Activated T-helper 2 cell treated with anti-CD3 and anti-CD28 coated beads, Interferon-gamma antibody, Interleukin-2, Interleukin-4, amounts not matched to agents 10 μg/mL and 5 μg/mL and 100 μg/mL, durations not matched to agents 14 hours and 24 hours and 36 hours (primary cell): ENCODE results near the gene INHBE. TPM values are rescaled to one million over a fixed set of nuclear protein-coding genes. Genes with fewer than 3 reads are reported as not detected.
"Not testable (repeated sequence)": the region's sequence is repeated elsewhere in the genome, so short reads cannot be mapped to it uniquely, and the experiment has no call there.

Experiments
- DNase-seq: peaks from one replicate; pipeline ENCODE4 v3.0.0; 2021; ENCODE audit warnings: low spot score
- H3K27ac Mint-ChIP-seq: one replicate; pipeline ENCODE4 v1.8.0; 2021; ENCODE audit warnings: mixed read lengths
- H3K27me3 Mint-ChIP-seq: one replicate; pipeline ENCODE4 v1.8.0; 2021; ENCODE audit warnings: low read depth, mixed read lengths
- H3K36me3 Mint-ChIP-seq: one replicate; pipeline ENCODE4 v1.8.0; 2021; ENCODE audit warnings: low read depth, mixed read lengths
- H3K4me1 Mint-ChIP-seq: one replicate; pipeline ENCODE4 v1.8.0; 2021; ENCODE audit warnings: low read depth, mixed read lengths
- H3K4me3 Mint-ChIP-seq: one replicate; pipeline ENCODE4 v1.8.0; 2021; ENCODE audit warnings: low read depth, mild to moderate bottlenecking, moderate library complexity, mixed read lengths
- H3K9me3 Mint-ChIP-seq: one replicate; pipeline ENCODE4 v1.8.0; 2021; ENCODE audit warnings: mixed read lengths
- intact Hi-C: fragments of 100-400 bp; cut with micrococcal nuclease; formaldehyde crosslinking; loops from one replicate; pipeline ENCODE4 v1.15.1; 2023
- total RNA-seq: library from RNA; stranded (reverse); gene quantifications from 2 replicates; pipeline ENCODE4 v1.2.3, GENCODE V29; 2022

INHBE gene
- total RNA-seq, 1 donor from 2014 or later = 0.25 TPM

- H3K4me1 Mint-ChIP-seq = peaks cover 30% of the 10 kb centered on the region
- no peaks in the 10 kb centered on the region for H3K9me3 Mint-ChIP-seq
- no peaks in the 10 kb centered on the region for H3K27me3 Mint-ChIP-seq
- DNase-seq = peak; percentile 91
- H3K36me3 Mint-ChIP-seq = peaks cover 12% of the 10 kb centered on the region
- peak within 1 kb of the TSS; percentile 93 for H3K4me3 Mint-ChIP-seq
- H3K27ac Mint-ChIP-seq = peak within 1 kb of the TSS; percentile 97
- intact Hi-C loops = loop anchor here (1.0 to 2.0 kb wide), 2 partner anchors 22 to 28 kb away; partner anchors contain the start of gene GLI1
Measured at GRCh38 chr12:57430931-57431566, 24.1 kb upstream of the INHBE start, which contains the start of gene R3HDM2. Gene R3HDM2, minus strand, starts transcription at chr12:57431043. Its CDS starts 120,615 bp downstream, at chr12:57310428.

GRCh38 chr12:57431654-57432188, 23.4 kb upstream of the INHBE start:
- peaks cover 8% of the 10 kb centered on the region for H3K36me3 Mint-ChIP-seq
- H3K27ac Mint-ChIP-seq = peak overlapping the region; percentile 95
- H3K4me3 Mint-ChIP-seq = peak overlapping the region; percentile 87
- H3K9me3 Mint-ChIP-seq = no peaks in the 10 kb centered on the region
- peaks cover 26% of the 10 kb centered on the region for H3K4me1 Mint-ChIP-seq
- intact Hi-C loops = loop anchor here (1.0 to 2.0 kb wide), 2 partner anchors 21 to 28 kb away; partner anchors contain the start of gene GLI1
- DNase-seq = no peak
- no peaks in the 10 kb centered on the region for H3K27me3 Mint-ChIP-seq

- Mint-ChIP-seq H3K36me3 (peaks cover 4% of the 10 kb centered on the region), H3K4me1 (peaks cover 23% of the 10 kb centered on the region), H3K9me3 (no peaks in the 10 kb centered on the region), H3K27ac (no peak overlapping the region), H3K27me3 (no peaks in the 10 kb centered on the region), H3K4me3 (no peak overlapping the region)
- DNase-seq = no peak
- intact Hi-C loops = no loop called here
Measured at GRCh38 chr12:57433370-57433769, 21.7 kb upstream of the INHBE start.

GRCh38 chr12:57434517-57435223, 20.4 kb upstream of the INHBE start, which contains the start of gene INHBC:
Gene INHBC, plus strand, starts transcription at chr12:57434784. Its CDS starts 103 bp downstream, at chr12:57434887.
- Mint-ChIP-seq H3K27ac (peak within 1 kb of the TSS; percentile 75), H3K9me3 (no peaks in the 10 kb centered on the region), H3K27me3 (peaks cover 2% of the 10 kb centered on the region), H3K36me3 (no peaks in the 10 kb centered on the region), H3K4me1 (peaks cover 16% of the 10 kb centered on the region), H3K4me3 (peak within 1 kb of the TSS; percentile 41)
- no peak for DNase-seq
- intact Hi-C loops = no loop called here

- Mint-ChIP-seq H3K4me1 (peaks cover 13% of the 10 kb centered on the region), H3K36me3 (no peaks in the 10 kb centered on the region), H3K9me3 (no peaks in the 10 kb centered on the region), H3K27me3 (peaks cover 2% of the 10 kb centered on the region), H3K27ac (peak overlapping the region; percentile 75), H3K4me3 (peak overlapping the region; percentile 41)
- DNase-seq = no peak
- intact Hi-C loops = no loop called here
Measured at GRCh38 chr12:57435293-57435692, 19.8 kb upstream of the INHBE start.

GRCh38 chr12:57438400-57438799, 16.7 kb upstream of the INHBE start:
- Mint-ChIP-seq H3K27ac (no peak overlapping the region), H3K4me3 (no peak overlapping the region), H3K36me3 (peaks cover 3% of the 10 kb centered on the region), H3K4me1 (peaks cover 4% of the 10 kb centered on the region), H3K9me3 (peaks cover 7% of the 10 kb centered on the region), H3K27me3 (peaks cover 9% of the 10 kb centered on the region)
- intact Hi-C loops = no loop called here
- DNase-seq = no peak

- Mint-ChIP-seq H3K4me3 (no peak overlapping the region), H3K9me3 (peaks cover 7% of the 10 kb centered on the region), H3K27me3 (peaks cover 9% of the 10 kb centered on the region), H3K27ac (no peak overlapping the region), H3K4me1 (peaks cover 6% of the 10 kb centered on the region), H3K36me3 (peaks cover 3% of the 10 kb centered on the region)
- DNase-seq = no peak
- intact Hi-C loops = no loop called here
Measured at GRCh38 chr12:57439762-57440266, 15.3 kb upstream of the INHBE start.

GRCh38 chr12:57441393-57441792, 13.7 kb upstream of the INHBE start:
- intact Hi-C loops, H3K9me3 Mint-ChIP-seq, H3K4me3 Mint-ChIP-seq, H3K27ac Mint-ChIP-seq, DNase-seq, H3K36me3 Mint-ChIP-seq, H3K4me1 Mint-ChIP-seq, H3K27me3 Mint-ChIP-seq: not testable (repeated sequence)

GRCh38 chr12:57441846-57442427, 13.2 kb upstream of the INHBE start:
- H3K4me3 Mint-ChIP-seq = no peak overlapping the region
- peaks cover 9% of the 10 kb centered on the region for H3K27me3 Mint-ChIP-seq
- H3K9me3 Mint-ChIP-seq = peaks cover 7% of the 10 kb centered on the region
- intact Hi-C loops = no loop called here
- no peak overlapping the region for H3K27ac Mint-ChIP-seq
- H3K36me3 Mint-ChIP-seq = peaks cover 3% of the 10 kb centered on the region
- H3K4me1 Mint-ChIP-seq = peaks cover 11% of the 10 kb centered on the region
- no peak for DNase-seq

GRCh38 chr12:57444337-57444736, 10.8 kb upstream of the INHBE start:
- peak overlapping the region; percentile 52 for H3K27ac Mint-ChIP-seq
- intact Hi-C loops, H3K9me3 Mint-ChIP-seq, H3K27me3 Mint-ChIP-seq, H3K36me3 Mint-ChIP-seq, DNase-seq, H3K4me3 Mint-ChIP-seq: not testable (repeated sequence)
- H3K4me1 Mint-ChIP-seq = peaks cover 11% of the 10 kb centered on the region

GRCh38 chr12:57444744-57445143, 10.4 kb upstream of the INHBE start:
- Mint-ChIP-seq H3K4me3 (no peak overlapping the region), H3K36me3 (peaks cover 3% of the 10 kb centered on the region), H3K27ac (peak overlapping the region; percentile 9), H3K4me1 (peaks cover 11% of the 10 kb centered on the region), H3K9me3 (peaks cover 7% of the 10 kb centered on the region), H3K27me3 (peaks cover 7% of the 10 kb centered on the region)
- no peak for DNase-seq
- intact Hi-C loops = no loop called here

- peaks cover 3% of the 10 kb centered on the region for H3K36me3 Mint-ChIP-seq
- intact Hi-C loops = no loop called here
- peaks cover 20% of the 10 kb centered on the region for H3K4me1 Mint-ChIP-seq
- H3K9me3 Mint-ChIP-seq = peaks cover 7% of the 10 kb centered on the region
- no peak for DNase-seq
- H3K27ac Mint-ChIP-seq = no peak overlapping the region
- no peak overlapping the region for H3K4me3 Mint-ChIP-seq
- H3K27me3 Mint-ChIP-seq = peaks cover 2% of the 10 kb centered on the region
Measured at GRCh38 chr12:57446292-57446960, 8.7 kb upstream of the INHBE start.
